CD1c-positive myeloid dendritic cell (primary cell): ENCODE data around the gene ARHGEF38.
"Not testable (repeated sequence)": the region's sequence is repeated elsewhere in the genome, so short reads cannot be mapped to it uniquely, and the experiment has no call there.

Experiments used
- DNase-seq: peaks from one replicate; pipeline ENCODE4 v3.0.0-alpha.2; 2016; ENCODE audit errors: extremely low spot score

Gene ARHGEF38

DNA sequence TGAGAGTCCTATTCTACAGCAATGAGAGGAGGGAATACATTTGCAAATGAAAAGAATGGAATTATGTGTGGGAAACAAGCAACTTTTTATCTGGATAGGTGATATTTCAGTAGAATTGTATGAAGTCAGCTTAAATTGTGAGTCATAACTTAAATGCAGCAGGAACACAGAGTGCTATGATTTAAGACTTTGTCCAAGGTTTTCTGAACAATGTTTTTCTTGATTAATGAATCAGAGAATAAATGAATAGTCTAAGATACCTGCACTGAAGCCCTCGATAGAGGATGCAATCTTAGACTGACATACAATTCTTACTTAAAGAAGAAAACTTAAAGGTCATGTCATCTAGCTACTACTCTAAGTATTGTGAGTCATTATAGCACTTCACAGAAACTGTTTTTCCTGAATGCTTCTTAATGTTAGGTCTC lies 8.0 kb downstream of the ARHGEF38 start:
- no peak for DNase-seq

GRCh38 chr4:105563352-105563751 lies 10.9 kb downstream of the ARHGEF38 start:
- no peak for DNase-seq

GRCh38 chr4:105568584-105568983 lies 16.2 kb downstream of the ARHGEF38 start:
- no peak for DNase-seq

- no peak for DNase-seq
Observed at GRCh38 chr4:105569057-105569865, 16.8 kb downstream of the ARHGEF38 start.

DNA sequence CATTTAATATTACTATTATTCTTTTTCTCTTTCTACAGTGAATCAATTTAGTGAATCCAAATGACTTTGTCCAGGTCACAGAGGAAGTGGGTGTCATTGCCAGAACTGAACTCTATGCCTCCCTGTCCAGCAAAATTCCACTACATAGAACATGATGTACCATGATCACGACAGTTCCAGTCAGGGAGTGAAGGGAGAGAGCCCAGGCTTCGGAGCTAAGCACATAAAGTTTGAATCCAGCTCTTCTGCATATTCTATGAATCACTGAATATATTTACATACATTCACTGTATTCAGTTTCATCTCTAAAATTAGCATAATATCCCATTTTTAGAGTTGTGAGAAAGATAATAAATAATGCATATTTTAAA lies 17.4 kb downstream of the ARHGEF38 start:
- no peak for DNase-seq

DNA sequence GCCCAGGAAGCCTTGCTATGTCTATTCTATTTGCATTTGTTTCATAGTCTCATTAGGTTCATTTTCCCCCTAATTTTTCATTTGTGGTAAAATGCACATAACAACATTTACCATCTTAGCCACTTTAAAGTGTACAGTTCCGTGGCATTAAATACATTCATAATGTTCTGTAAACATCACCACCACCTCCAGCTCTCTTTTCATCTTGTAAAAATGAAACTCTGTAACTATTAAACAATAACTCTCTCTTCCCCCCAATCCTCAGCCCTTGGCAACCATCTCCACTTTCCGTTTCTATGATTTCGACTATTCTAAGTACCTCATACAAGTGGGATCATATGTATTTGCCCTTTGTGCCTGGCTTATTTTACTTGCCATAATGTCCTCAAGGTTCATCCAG lies 19.9 kb downstream of the ARHGEF38 start:
- no peak for DNase-seq

- DNase-seq, result no peak
Observed at GRCh38 chr4:105586638-105587328, 34.4 kb downstream of the ARHGEF38 start.

DNA sequence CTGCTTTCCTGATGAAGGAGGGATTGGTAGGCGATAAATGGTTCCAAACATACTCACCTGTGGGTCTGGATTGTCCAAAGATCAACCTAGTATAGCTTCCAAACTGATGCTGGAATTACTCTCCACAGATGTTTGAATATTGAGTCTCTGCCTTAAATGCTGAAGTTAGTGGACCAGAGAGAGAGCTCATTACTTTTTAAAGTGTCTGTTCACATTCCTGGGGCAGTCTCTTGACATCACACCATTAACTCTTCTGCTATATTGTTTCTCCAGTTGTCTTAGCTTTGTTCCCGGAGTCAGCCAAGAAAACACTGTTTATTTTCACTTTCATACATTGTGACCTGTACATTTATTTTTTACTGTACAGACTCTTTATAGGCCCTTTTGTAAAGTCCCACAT lies 35.4 kb downstream of the ARHGEF38 start:
- DNase-seq, result no peak

GRCh38 chr4:105588252-105588651 lies 35.8 kb downstream of the ARHGEF38 start:
- DNase-seq, result no peak

DNA sequence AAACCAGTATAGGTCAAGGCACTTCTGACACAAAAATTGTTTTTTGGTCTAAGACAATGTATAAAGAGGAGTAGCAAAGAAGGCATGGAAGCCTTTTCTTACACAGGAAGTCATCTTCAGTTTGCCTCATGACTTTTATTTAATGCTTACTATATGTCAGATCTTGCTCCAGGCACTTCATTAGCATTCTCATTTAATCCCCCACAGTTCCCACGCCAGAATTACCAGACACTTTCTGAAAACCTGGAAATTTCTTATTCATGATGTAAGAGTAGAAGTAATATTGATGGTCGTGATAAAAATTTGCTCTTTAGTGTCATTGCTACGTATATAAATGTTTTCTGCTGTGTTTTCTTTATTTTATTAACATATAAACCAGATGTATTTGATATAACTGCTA lies 39.2 kb downstream of the ARHGEF38 start:
- DNase-seq, result no peak

GRCh38 chr4:105594099-105595010 lies 41.9 kb downstream of the ARHGEF38 start:
- no peak for DNase-seq

GRCh38 chr4:105596684-105597083 lies 44.3 kb downstream of the ARHGEF38 start:
- DNase-seq, result no peak

DNA sequence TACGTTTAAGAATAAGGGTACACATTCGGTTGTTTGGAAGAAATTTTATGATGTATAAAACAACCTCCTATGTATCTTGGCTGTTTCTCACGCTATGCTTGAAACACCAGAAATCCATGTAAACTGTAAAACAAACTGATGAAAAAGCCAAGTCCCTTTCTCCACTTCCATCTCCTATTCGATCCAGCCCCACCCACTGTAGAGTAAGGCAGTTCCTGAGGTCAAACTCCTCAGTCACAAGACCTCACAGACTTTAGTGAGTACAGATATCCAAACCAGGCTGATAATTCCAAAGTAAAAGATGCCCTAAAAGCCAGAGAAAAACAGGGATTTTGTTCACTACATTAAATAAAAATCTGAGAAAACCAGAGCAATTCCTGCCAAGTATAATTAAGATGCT lies 45.6 kb downstream of the ARHGEF38 start:
- no peak for DNase-seq

GRCh38 chr4:105598787-105599186 lies 46.4 kb downstream of the ARHGEF38 start:
- no peak for DNase-seq

DNA sequence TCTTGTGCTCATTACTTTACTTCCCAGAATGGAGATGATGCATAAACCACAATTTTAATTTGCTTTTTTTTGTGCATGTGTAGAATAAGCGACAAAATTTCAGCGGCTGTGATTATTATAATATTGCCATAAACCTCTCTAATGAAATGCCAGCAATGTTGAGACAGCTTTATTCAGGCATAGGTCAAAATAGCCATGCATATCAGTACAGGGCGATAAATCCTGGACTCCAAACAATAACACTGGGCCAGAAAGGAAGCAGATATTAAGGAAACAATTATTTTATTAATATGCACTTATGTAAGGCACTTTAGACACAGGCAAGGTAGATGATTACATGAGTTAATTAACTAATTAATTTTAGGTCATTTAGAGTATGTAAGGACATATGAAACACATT lies 47.1 kb downstream of the ARHGEF38 start:
- DNase-seq, result no peak

GRCh38 chr4:105599932-105600655 lies 47.7 kb downstream of the ARHGEF38 start:
- no peak for DNase-seq

GRCh38 chr4:105600951-105601350 lies 48.5 kb downstream of the ARHGEF38 start:
- DNase-seq, result no peak

DNA sequence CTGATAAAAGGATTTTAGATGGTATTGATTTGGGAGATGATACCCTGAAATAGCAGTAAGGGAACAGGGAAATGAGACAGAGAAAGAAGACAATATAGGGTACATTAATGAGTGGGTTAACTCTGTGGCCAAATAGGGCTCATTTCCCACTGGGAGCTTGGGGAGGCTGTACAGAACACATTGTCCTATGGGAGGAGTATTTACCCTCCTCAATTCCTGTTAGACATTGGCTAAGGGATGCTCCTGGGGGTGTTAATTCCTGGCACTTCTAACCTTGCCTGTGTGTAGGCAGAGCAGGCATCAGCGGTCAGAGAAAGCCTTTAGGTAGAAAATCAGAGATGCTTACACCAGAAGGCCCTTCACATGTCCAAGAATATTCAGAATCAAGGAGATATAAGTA lies 49.0 kb downstream of the ARHGEF38 start:
- DNase-seq, result no peak

- no peak for DNase-seq
Observed at GRCh38 chr4:105603158-105603557, 50.7 kb downstream of the ARHGEF38 start.

DNA sequence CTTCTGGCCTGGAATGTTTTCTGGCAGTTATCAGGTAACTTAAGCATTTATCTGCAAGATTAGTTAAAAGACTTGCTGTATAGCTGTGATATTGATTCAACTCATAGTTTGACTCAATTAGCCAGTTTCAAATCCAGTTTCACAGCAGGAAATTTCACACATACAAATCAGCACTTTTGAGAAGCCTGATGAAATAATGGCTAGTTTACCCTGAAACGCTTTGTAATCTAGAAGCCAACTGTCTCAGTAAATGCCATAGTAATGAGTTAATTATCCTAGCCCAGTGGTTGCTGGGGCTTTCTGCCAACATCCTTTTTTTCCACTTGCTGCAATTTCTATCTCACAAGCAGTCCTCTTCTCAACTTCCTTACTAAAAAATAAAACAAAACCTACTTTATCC lies 53.1 kb downstream of the ARHGEF38 start:
- DNase-seq, result no peak

DNA sequence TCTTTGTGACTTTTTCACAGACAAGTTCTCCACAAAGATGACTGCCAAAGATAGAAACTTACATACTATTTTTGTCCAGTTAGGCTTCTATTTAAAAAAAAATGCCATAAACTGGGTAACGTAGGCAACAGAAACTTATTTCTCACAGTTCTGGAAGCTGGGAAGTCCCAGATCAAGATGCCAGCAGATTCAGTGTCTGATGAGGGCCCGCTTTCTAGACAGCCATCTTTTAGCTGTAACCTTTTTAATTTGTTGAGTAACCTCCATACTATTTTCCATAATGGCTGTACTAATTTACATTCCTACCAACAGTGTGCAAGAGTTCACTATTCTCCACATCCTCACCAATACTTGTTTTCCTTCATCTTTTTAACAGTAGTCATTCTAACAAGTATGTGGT lies 55.5 kb downstream of the ARHGEF38 start:
- no peak for DNase-seq

DNA sequence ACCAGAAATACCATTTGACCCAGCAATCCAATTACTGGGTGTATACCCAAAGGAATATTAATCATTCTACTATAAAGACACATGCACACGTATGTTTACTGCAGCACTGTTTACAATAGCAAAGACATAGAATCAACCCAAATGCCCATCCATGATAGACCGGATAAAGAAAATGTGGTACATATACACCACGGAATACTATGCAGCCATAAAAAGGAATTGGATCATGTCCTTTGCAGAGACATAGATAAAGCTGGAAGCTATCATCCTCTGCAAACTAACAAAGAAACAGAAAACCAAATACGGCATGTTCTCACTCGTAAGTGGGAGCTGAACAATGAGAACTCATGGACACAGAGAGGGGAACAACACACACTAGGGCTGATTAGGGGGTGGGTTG lies 57.4 kb downstream of the ARHGEF38 start:
- not testable (repeated sequence) for DNase-seq
